HUES48 (cell line): ENCODE results near the gene NEU1.

Experiments
- H3K27ac ChIP-seq: one replicate; pipeline ENCODE4 v1.7.0; 2013; ENCODE audit warnings: low read depth, low read length, inconsistent platforms
- H3K27me3 ChIP-seq: 2 replicates; pipeline ENCODE4 v1.6.1; 2013; ENCODE audit warnings: mild to moderate bottlenecking, low read length; ENCODE audit not compliant: control insufficient read depth, insufficient read depth
- H3K36me3 ChIP-seq: 2 replicates; pipeline ENCODE4 v1.6.1; 2013; ENCODE audit warnings: low read length; ENCODE audit not compliant: control insufficient read depth, insufficient read depth
- H3K4me1 ChIP-seq: 2 replicates; pipeline ENCODE4 v1.6.1; 2013; ENCODE audit warnings: mild to moderate bottlenecking, low read length; ENCODE audit not compliant: control insufficient read depth, insufficient read depth
- H3K4me3 ChIP-seq: 2 replicates; pipeline ENCODE4 v1.5.1; 2013; ENCODE audit warnings: mild to moderate bottlenecking, low read depth, low read length
- H3K9ac ChIP-seq: 2 replicates; pipeline ENCODE4 v1.6.1; 2013; ENCODE audit warnings: mild to moderate bottlenecking, low read depth, low read length, moderate library complexity
- H3K9me3 ChIP-seq: 2 replicates; pipeline ENCODE4 v1.6.1; 2013; ENCODE audit warnings: low read length; ENCODE audit not compliant: control insufficient read depth, insufficient read depth

The NEU1 gene

GRCh38 chr6:31901953-31902643, 39.5 kb upstream of the NEU1 start, which contains the start of gene ZBTB12:
Gene ZBTB12, minus strand, starts transcription at chr6:31902086. Its CDS starts 781 bp downstream, at chr6:31901305.
- peaks cover 5% of the 10 kb centered on the region for H3K36me3 ChIP-seq
- no peaks in the 10 kb centered on the region for H3K9me3 ChIP-seq
- peak within 1 kb of the TSS; percentile 77 for H3K27ac ChIP-seq
- peaks cover 15% of the 10 kb centered on the region for H3K4me1 ChIP-seq
- peak within 1 kb of the TSS; percentile 58 for H3K9ac ChIP-seq
- H3K4me3 ChIP-seq = peak within 1 kb of the TSS; percentile 66
- H3K27me3 ChIP-seq = no peaks in the 10 kb centered on the region

DNA sequence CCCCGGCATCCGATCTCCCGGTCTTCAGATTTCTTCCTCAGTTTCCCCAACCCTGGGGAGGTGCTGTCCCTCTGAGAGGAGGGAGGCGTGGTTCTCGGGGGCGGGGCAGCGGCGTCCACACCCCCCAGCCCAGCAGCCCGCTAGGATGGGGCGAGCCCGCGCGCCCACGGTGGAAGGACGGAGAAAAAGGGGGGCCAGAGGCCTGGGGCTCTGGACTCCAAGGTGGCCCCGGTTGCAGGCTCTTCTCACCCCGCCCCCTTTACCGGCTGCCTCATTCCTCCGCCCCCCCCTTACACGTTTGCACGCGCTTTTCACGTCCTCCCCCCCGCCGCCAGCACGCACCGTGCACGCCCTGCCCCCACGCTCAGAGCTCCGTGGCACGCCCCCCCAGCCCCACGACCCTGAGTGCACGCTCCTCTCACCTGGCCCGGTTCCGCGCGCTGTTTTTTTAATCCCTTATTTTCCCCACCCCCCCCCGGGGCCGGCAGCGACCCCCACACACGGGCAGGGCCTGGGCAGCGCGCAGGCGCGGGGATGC, 38.9 kb upstream of the NEU1 start:
- Histone ChIP-seq H3K9me3 (no peaks in the 10 kb centered on the region), H3K36me3 (peaks cover 5% of the 10 kb centered on the region), H3K4me3 (peak overlapping the region; percentile 66), H3K9ac (peak overlapping the region; percentile 32; the same call in 1 of the 2 replicates), H3K27ac (peak overlapping the region; percentile 77), H3K27me3 (no peaks in the 10 kb centered on the region), H3K4me1 (peaks cover 17% of the 10 kb centered on the region)

GRCh38 chr6:31900917-31901414, 38.3 kb upstream of the NEU1 start:
- H3K4me1 ChIP-seq = peaks cover 12% of the 10 kb centered on the region; the same call in 1 of the 2 replicates
- peak overlapping the region; percentile 66 for H3K4me3 ChIP-seq
- H3K27ac ChIP-seq = peak overlapping the region; percentile 77
- peaks cover 10% of the 10 kb centered on the region for H3K36me3 ChIP-seq
- H3K9me3 ChIP-seq = no peaks in the 10 kb centered on the region
- no peaks in the 10 kb centered on the region for H3K27me3 ChIP-seq
- peak overlapping the region; percentile 32; the same call in 1 of the 2 replicates for H3K9ac ChIP-seq

GRCh38 chr6:31899882-31900722, 37.5 kb upstream of the NEU1 start:
- Histone ChIP-seq H3K9ac (no peak overlapping the region), H3K4me1 (peaks cover 10% of the 10 kb centered on the region; the same call in 1 of the 2 replicates), H3K4me3 (no peak overlapping the region), H3K9me3 (no peaks in the 10 kb centered on the region), H3K36me3 (peaks cover 19% of the 10 kb centered on the region), H3K27ac (no peak overlapping the region), H3K27me3 (no peaks in the 10 kb centered on the region)

GRCh38 chr6:31899215-31899614, 36.6 kb upstream of the NEU1 start:
- peaks cover 10% of the 10 kb centered on the region; the same call in 1 of the 2 replicates for H3K4me1 ChIP-seq
- no peaks in the 10 kb centered on the region for H3K9me3 ChIP-seq
- H3K4me3 ChIP-seq = no peak overlapping the region
- no peak overlapping the region for H3K9ac ChIP-seq
- H3K27me3 ChIP-seq = no peaks in the 10 kb centered on the region
- H3K36me3 ChIP-seq = peaks cover 27% of the 10 kb centered on the region
- H3K27ac ChIP-seq = no peak overlapping the region

DNA sequence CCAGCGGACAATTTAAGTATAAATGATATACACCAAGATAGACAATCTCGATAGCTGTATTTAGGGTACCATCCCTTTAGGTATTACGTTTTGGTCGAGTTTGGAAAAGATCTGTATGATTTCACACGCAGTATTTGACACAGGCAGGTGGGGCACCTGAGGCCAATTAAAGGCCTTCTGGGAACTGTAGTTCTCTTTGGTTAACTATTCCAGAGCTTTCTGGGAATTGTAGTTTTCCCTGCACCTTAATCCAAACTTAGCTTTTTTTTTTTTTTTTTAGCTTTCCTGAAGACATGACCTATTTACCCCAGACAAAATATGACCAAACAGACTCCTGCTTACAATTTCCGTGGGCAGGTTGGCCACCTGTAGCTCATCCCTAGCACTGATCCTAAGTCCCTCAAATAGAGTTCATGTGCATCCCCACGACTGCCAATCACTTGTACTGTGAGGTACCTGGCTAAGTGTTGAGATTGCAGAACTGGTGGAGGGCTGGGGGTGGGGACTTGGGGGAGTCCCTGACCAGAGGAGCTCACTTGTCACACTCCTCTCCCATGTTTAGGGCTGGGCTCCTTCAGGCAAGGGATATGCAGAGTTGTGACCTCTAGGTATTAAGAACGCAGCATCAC, 35.9 kb upstream of the NEU1 start:
- Histone ChIP-seq H3K36me3 (peaks cover 34% of the 10 kb centered on the region), H3K27ac (peak overlapping the region; percentile 47), H3K4me3 (peak overlapping the region; percentile 77), H3K4me1 (peaks cover 10% of the 10 kb centered on the region; the same call in 1 of the 2 replicates), H3K27me3 (no peaks in the 10 kb centered on the region), H3K9ac (peak overlapping the region; percentile 48; the same call in 1 of the 2 replicates), H3K9me3 (no peaks in the 10 kb centered on the region)

DNA sequence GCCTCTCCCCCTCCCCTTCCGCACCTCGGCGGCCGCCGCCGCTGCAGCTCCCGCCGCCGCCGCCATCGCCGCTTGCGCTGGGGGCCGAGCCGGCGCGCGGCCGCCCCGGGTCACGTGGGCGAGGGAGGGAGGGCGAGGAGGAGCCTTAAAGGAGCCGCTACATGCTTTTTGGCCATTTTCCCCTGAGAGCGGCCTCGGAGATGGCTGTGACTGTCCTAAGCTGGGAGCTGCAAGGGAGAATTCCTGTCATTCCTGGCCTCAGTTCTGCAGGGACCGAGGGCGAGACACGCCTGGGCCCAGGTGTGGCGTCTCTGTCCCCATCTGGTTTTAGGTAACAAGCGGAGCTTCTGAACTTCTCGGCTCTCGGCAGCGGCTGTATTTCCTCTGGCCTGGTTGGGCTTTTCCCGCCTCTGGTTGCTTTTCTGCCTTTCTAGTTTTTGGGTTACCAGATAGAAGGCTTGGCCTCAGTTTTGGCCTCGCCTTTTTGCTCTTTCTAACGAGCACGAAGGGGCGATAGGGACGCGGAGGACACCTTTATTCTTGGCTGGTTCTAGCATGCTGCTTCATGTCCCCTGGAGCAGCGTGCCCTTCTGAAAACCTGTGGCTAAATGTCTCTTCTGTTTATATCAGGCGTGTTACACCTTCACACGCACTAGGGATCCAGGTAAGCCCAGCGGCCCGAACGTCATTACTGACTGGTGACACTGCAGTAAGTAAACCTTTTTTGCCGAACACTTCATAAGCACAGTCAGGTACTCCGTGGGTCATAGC, 35.2 kb upstream of the NEU1 start, which contains the start of gene EHMT2:
EHMT2 (minus strand) TSS at position 87 of the 771 bp plus-strand sequence; CDS start at position 66, 21 bp downstream.
- H3K27me3 ChIP-seq = no peaks in the 10 kb centered on the region

GRCh38 chr6:31896856-31897611, 34.4 kb upstream of the NEU1 start:
- Histone ChIP-seq H3K4me3 (peak overlapping the region; percentile 77), H3K27me3 (no peaks in the 10 kb centered on the region), H3K9ac (peak overlapping the region; percentile 68; the same call in 1 of the 2 replicates), H3K36me3 (peaks cover 49% of the 10 kb centered on the region), H3K9me3 (no peaks in the 10 kb centered on the region), H3K27ac (peak overlapping the region; percentile 81), H3K4me1 (peaks cover 10% of the 10 kb centered on the region; the same call in 1 of the 2 replicates)

More for the DNA sequence above, 35.2 kb upstream of the NEU1 start, which contains the start of gene EHMT2:
- Histone ChIP-seq H3K36me3 (peaks cover 41% of the 10 kb centered on the region), H3K27ac (peak within 1 kb of the TSS; percentile 81), H3K4me3 (peak within 1 kb of the TSS; percentile 77), H3K9ac (peak within 1 kb of the TSS; percentile 68), H3K4me1 (peaks cover 10% of the 10 kb centered on the region; the same call in 1 of the 2 replicates), H3K9me3 (no peaks in the 10 kb centered on the region)

DNA sequence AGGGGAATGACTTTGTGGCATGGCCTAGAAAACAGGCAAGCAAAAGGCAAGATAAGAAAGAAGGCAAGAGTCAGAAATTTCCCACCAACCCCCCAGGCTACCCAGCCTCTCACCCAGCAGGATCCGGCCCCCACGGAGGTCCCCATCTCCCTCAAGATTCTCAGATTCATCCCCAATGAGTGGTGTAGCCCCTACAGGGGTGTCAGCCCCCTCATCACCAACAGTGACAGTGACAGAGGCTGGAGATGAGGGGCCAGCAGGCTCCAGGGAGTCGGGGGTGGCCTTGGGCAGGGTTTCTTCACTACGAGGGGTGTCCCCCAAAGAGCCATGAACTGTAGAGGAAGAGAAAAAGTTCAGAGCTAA, 33.9 kb upstream of the NEU1 start:
- H3K27ac ChIP-seq = peak overlapping the region; percentile 18
- peak overlapping the region; percentile 30; the same call in 1 of the 2 replicates for H3K9ac ChIP-seq
- H3K9me3 ChIP-seq = no peaks in the 10 kb centered on the region
- peak overlapping the region; percentile 77 for H3K4me3 ChIP-seq
- H3K36me3 ChIP-seq = peaks cover 55% of the 10 kb centered on the region
- peaks cover 10% of the 10 kb centered on the region; the same call in 1 of the 2 replicates for H3K4me1 ChIP-seq
- H3K27me3 ChIP-seq = no peaks in the 10 kb centered on the region
